Endodermal cell (in vitro differentiated cells): ENCODE measurements around the gene EGFR. TPM values are rescaled to one million over a fixed set of nuclear protein-coding genes. Genes with fewer than 3 reads are reported as not detected.

Source experiments
- DNase-seq: peaks from one replicate; pipeline ENCODE4 v3.0.0-alpha.2; 2017
- H3K27ac ChIP-seq: 2 replicates; pipeline ENCODE4 v1.5.1; 2013; ENCODE audit warnings: mild to moderate bottlenecking, low read depth, low read length, moderate library complexity
- H3K27me3 ChIP-seq: 2 replicates; pipeline ENCODE4 v1.6.1; 2013; ENCODE audit warnings: mild to moderate bottlenecking, low read length, moderate library complexity; ENCODE audit not compliant: insufficient read depth, control insufficient read depth, poor library complexity, severe bottlenecking
- H3K36me3 ChIP-seq: 2 replicates; pipeline ENCODE4 v1.7.0; 2013; ENCODE audit warnings: mild to moderate bottlenecking, low read length, moderate library complexity; ENCODE audit not compliant: control insufficient read depth, insufficient read depth
- H3K4me1 ChIP-seq: one replicate; pipeline ENCODE4 v1.7.0; 2013; ENCODE audit warnings: low read length; ENCODE audit not compliant: control insufficient read depth, insufficient read depth
- H3K4me3 ChIP-seq: 2 replicates; pipeline ENCODE4 v1.5.1; 2013; ENCODE audit warnings: mild to moderate bottlenecking, low read length, moderate library complexity
- H3K9ac ChIP-seq: 2 replicates; pipeline ENCODE4 v1.6.1; 2013; ENCODE audit warnings: mild to moderate bottlenecking, low read length, moderate library complexity; ENCODE audit not compliant: poor library complexity, severe bottlenecking; ENCODE audit errors: extremely low read depth
- H3K9me3 ChIP-seq: 2 replicates; pipeline ENCODE4 v1.6.1; 2013; ENCODE audit warnings: mild to moderate bottlenecking, low read length, moderate library complexity; ENCODE audit not compliant: control insufficient read depth
- H3K27ac Mint-ChIP-seq: 2 replicates; pipeline ENCODE4 v1.8.0; 2020; ENCODE audit warnings: mixed read lengths
- H3K27me3 Mint-ChIP-seq: 2 replicates; pipeline ENCODE4 v1.8.0; 2021; ENCODE audit warnings: mild to moderate bottlenecking, mixed read lengths; ENCODE audit not compliant: insufficient read depth
- H3K36me3 Mint-ChIP-seq: 2 replicates; pipeline ENCODE4 v1.8.0; 2020; ENCODE audit warnings: low read depth, mixed read lengths
- H3K4me1 Mint-ChIP-seq: 2 replicates; pipeline ENCODE4 v1.8.0; 2020; ENCODE audit warnings: mixed read lengths
- H3K4me3 Mint-ChIP-seq: 2 replicates; pipeline ENCODE4 v1.8.0; 2020; ENCODE audit warnings: mild to moderate bottlenecking, moderate library complexity, mixed read lengths
- H3K9me3 Mint-ChIP-seq: 2 replicates; pipeline ENCODE4 v1.8.0; 2020; ENCODE audit warnings: mild to moderate bottlenecking, mixed read lengths
- WGBS, 2 experiments: methylation state at CpG; one replicate each; pipeline versions ENCODE4 v1.1.5 to v1.1.7; 2013; ENCODE audit warnings: missing lambda C conversion rate in 2 of 2, mixed read lengths in 1 of 2; ENCODE audit not compliant: insufficient coverage in 1 of 2, insufficient read length in 1 of 2; 5-methylcytosine and 5-hydroxymethylcytosine counted together
- total RNA-seq, 2 donors: library from RNA; stranded (reverse); fragmentation: NEBNext Ultra II Directional in 1 of 2; extraction: Animal tissue kit (Norgen Biotek cat#: 25700) in 1 of 2; gene quantifications; 2 replicates in 1 of 2; 3 replicates in 1 of 2; pipeline ENCODE4 v1.2.1, GENCODE V29; 2021
- TF ChIP-seq, protein P1 (sequence below): fragments of 200-600 bp; sonication (generic); conservative IDR thresholded peaks from 2 replicates; pipeline ENCODE4 v1.5.0; 2021; ENCODE audit warnings: antibody characterized with exemption, mild to moderate bottlenecking

EGFR gene
- total RNA-seq, 2 donors from 2014 or later = 5.0 to 5.8 TPM

DNA sequence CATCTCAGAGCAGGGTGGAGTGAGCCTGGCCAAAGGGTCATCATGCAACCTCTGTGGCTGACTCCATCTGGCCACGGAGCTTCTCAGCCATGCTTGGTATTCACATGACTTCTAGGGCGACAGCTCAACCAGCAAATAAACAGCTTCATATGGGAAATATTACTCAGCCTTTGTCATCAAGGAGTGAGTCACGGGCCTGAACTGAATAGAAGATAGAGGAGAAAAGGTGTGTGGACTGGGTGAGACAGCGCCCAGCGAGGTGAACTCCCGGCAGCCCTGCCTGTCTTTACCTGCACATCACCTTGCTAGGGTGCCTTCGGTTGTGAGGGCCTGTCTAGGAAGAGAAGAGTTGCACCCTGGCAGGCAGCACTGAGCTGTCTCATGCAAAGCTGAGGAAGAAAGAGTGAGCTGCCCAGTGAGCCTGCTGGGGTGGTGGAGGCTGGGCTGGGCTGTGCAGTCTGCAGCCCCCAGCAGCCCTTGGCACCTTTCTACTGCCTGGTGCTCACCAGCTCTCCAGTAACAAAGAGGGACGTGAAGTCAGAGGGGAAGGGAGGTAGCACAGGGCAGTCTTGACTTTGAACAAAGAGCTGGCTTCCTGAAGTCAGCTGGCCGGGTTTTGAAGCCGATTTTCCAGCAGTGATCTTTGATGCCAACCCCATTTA lies 114.2 kb downstream of the EGFR start:
- Mint-ChIP-seq H3K36me3 (no peaks in the 10 kb centered on the region), H3K27ac (peak overlapping the region; percentile 62), H3K9me3 (no peaks in the 10 kb centered on the region), H3K27me3 (no peaks in the 10 kb centered on the region), H3K4me3 (no peak overlapping the region), H3K4me1 (peaks cover 4% of the 10 kb centered on the region)
- no peak overlapping the region for H3K9ac ChIP-seq
- H3K4me1 ChIP-seq = no peaks in the 10 kb centered on the region
- 91 to 100% methylated on average over 2 to 10 of the region's 10 CpGs for WGBS, 2 experiments
- TF ChIP-seq, protein P1, sequence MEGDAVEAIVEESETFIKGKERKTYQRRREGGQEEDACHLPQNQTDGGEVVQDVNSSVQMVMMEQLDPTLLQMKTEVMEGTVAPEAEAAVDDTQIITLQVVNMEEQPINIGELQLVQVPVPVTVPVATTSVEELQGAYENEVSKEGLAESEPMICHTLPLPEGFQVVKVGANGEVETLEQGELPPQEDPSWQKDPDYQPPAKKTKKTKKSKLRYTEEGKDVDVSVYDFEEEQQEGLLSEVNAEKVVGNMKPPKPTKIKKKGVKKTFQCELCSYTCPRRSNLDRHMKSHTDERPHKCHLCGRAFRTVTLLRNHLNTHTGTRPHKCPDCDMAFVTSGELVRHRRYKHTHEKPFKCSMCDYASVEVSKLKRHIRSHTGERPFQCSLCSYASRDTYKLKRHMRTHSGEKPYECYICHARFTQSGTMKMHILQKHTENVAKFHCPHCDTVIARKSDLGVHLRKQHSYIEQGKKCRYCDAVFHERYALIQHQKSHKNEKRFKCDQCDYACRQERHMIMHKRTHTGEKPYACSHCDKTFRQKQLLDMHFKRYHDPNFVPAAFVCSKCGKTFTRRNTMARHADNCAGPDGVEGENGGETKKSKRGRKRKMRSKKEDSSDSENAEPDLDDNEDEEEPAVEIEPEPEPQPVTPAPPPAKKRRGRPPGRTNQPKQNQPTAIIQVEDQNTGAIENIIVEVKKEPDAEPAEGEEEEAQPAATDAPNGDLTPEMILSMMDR = no peak
- DNase-seq = no peak
- no peak overlapping the region for H3K4me3 ChIP-seq
- no peak overlapping the region for H3K27ac ChIP-seq
- H3K27me3 ChIP-seq = no peaks in the 10 kb centered on the region
- H3K36me3 ChIP-seq = no peaks in the 10 kb centered on the region
- no peaks in the 10 kb centered on the region for H3K9me3 ChIP-seq

DNA sequence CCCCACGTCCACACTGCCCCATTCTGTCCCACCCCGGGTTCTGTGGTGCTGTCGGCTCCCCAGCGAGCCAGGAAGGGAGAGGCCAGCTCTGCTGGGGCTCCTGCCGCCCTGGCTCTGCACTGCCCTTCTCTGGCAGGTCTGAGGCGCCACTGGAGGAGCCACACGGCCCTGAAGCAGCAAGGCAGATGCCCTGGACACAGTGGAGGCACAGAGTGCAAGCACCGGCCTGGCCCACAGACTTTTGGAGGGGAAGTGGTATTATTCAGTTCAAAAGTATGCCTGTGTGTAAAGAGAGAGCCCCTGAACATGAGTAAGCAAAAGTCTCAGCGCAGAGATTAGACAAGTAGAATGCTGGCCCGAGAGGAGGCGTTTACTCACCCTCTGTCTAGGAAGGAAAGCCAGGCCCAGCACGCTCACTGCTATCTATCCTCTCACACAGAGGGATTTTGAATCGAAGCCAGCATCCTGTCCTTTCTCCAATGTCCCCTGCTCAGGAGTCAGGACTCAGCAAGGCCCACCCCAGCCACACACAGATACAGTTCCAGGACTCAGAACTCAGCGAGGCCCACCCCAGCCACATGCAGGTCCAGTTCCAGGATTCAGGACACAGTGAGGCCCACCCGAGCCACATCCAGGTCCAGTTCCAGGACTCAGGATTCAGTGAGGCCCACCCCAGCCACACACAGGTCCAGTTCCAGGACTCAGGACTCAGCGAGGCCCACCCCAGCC lies 115.0 kb downstream of the EGFR start:
- H3K4me3 ChIP-seq = no peak overlapping the region
- no peaks in the 10 kb centered on the region for H3K36me3 ChIP-seq
- H3K27me3 ChIP-seq = no peaks in the 10 kb centered on the region
- WGBS, 2 experiments = 88 to 91% methylated on average over 3 to 16 of the region's 16 CpGs
- H3K27ac Mint-ChIP-seq = peak overlapping the region; percentile 14
- peaks cover 3% of the 10 kb centered on the region for H3K9me3 Mint-ChIP-seq
- no peaks in the 10 kb centered on the region for H3K27me3 Mint-ChIP-seq
- no peak overlapping the region for H3K9ac ChIP-seq
- no peak overlapping the region for H3K4me3 Mint-ChIP-seq
- peaks cover 4% of the 10 kb centered on the region for H3K4me1 Mint-ChIP-seq
- H3K9me3 ChIP-seq = no peaks in the 10 kb centered on the region
- DNase-seq = no peak
- TF ChIP-seq, protein P1 = no peak
- no peak overlapping the region for H3K27ac ChIP-seq
- H3K4me1 ChIP-seq = no peaks in the 10 kb centered on the region
- no peaks in the 10 kb centered on the region for H3K36me3 Mint-ChIP-seq

DNA sequence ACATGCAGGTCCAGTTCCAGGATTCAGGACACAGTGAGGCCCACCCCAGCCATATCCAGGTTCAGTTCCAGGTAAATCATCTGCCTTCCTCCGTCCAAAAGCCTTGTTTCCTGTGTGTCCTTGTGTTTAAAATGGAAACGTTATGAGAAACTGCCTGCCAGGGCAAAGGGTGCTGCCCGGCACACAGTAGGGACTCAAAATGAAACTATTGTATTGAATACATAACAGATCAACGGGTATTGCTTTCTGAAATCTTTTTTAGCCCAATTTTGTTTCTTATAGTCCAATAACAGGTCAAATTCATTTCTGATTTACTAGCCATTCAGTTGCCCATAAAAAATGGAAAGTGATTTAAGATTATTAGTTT lies 115.5 kb downstream of the EGFR start:
- Histone ChIP-seq H3K9ac (no peak overlapping the region), H3K36me3 (no peaks in the 10 kb centered on the region), H3K9me3 (no peaks in the 10 kb centered on the region), H3K27me3 (no peaks in the 10 kb centered on the region), H3K4me3 (no peak overlapping the region), H3K27ac (no peak overlapping the region), H3K4me1 (no peaks in the 10 kb centered on the region)
- TF ChIP-seq, protein P1 = no peak
- H3K9me3 Mint-ChIP-seq = peaks cover 4% of the 10 kb centered on the region
- no peak overlapping the region for H3K27ac Mint-ChIP-seq
- H3K4me1 Mint-ChIP-seq = peaks cover under 1% of the 10 kb centered on the region
- WGBS, 2 experiments = 87 to 96% methylated on average over 3 to 4 of the region's 4 CpGs
- H3K36me3 Mint-ChIP-seq = no peaks in the 10 kb centered on the region
- H3K4me3 Mint-ChIP-seq = no peak overlapping the region
- no peak for DNase-seq
- H3K27me3 Mint-ChIP-seq = no peaks in the 10 kb centered on the region
